CD4-positive, alpha-beta T cell treated with Interleukin-1 beta for 1 hour (primary cell): Measurements from ENCODE around the gene USP32.
"Not testable (repeated sequence)": the region's sequence is repeated elsewhere in the genome, so short reads cannot be mapped to it uniquely, and the experiment has no call there.

ENCODE experiments used
- DNase-seq, 2 donors: peaks; one replicate each; pipeline ENCODE4 v3.0.0-alpha.2; 2020 to 2022

USP32 gene

GRCh38 chr17:60371818-60372510, 20.0 kb downstream of the USP32 start:
- DNase-seq = no peak

DNA sequence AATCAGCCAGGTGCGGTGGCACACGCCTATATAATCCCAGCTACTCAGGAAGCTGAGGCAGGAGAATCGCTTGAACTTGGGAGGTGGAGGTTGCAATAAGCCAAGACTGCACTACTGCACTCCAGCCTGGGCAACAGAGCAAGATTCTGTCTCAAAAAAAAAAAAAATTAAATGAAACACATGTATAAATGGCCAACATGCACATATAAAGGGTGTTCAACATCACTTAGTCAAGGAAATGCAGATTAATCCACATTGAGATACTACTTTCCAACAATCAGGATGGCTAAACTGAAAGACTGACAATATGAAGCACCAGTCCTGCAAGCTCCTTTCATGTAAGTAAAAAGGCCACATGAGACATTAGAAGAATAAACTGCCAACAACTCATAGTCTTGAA, 20.5 kb downstream of the USP32 start:
- DNase-seq = no peak

DNA sequence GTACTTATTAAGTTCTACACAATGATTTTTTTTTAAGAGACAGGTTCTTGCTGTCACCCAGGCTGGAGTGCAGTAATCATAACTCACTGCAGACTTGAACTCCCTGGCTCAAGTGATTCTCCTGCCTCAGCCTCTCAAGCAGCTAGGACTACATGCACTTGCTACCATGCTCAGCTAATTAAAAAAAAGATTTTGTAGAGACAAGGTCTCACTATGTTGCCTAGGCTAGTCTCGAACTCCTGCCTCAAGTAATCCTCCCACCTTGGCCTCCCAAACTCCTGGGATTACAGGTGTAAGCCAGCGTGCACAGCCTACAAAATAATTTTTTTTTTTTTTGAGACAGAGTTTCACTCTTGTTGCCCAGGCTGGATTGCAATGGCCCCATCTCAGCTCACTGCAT, 22.2 kb downstream of the USP32 start:
- DNase-seq = no peak

- DNase-seq = no peak
Measured at GRCh38 chr17:60363700-60364405, 28.1 kb downstream of the USP32 start.

DNA sequence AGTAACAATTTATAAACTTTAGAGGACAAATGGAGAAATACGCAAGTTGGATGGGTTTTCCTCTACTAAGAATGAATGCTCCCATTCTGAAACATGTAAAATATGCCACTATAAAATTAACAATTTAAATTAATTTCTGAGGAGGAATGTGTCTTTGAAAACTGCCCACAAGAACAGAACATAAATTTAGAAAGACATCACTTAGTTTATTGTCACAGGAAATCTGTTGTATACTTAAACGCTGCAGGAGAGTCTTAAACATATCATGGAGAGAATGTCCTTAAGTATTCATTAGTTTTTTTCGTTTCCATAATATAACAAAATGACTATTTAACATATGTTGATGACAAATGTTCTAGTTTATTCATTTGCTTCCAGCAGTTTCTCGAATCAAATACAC, 29.6 kb downstream of the USP32 start:
- DNase-seq = no peak

DNA sequence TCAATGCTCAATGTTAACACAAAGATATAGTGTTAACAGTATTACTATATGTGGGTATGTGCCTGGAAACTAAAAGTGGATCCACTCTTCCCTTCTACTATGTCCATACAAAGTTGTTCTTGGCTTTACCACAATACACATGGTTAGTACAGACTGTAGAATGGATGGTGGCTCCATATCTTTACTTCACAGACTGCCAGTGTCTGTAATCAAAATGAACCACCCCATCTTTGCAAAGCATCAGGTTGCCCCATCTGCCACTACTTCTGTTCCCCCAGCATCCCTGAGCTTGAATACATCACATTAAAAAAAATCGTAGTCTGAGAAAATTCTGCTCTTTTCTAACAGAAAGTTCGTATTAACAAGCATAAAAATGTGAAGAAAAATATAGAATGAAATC, 30.0 kb downstream of the USP32 start:
- no peak for DNase-seq

- DNase-seq = no peak
Measured at GRCh38 chr17:60359415-60359814, 32.5 kb downstream of the USP32 start.

- DNase-seq = no peak
Measured at GRCh38 chr17:60358606-60359225, 33.2 kb downstream of the USP32 start.

DNA sequence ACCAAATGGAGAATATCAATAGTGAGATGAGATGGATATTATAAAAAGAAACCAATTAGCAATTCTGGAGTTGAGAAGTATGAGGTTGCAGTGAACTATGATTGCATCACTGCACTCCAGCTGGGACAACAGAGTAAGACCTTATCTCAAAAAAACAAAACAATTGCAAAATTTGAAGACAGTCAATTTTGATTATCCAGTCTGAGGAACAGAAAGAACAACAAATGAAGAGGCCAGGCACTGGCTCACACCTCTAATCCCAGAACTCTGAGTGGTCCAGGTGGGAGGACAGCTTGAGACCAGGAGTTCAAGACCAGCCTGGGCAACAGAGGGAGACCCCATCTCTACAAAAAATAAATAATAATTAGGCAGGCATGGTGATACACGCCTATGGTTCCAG, 35.0 kb downstream of the USP32 start:
- DNase-seq = no peak

- DNase-seq = no peak
Measured at GRCh38 chr17:60355663-60356594, 36.0 kb downstream of the USP32 start.

GRCh38 chr17:60354223-60354622, 37.7 kb downstream of the USP32 start:
- no peak for DNase-seq

DNA sequence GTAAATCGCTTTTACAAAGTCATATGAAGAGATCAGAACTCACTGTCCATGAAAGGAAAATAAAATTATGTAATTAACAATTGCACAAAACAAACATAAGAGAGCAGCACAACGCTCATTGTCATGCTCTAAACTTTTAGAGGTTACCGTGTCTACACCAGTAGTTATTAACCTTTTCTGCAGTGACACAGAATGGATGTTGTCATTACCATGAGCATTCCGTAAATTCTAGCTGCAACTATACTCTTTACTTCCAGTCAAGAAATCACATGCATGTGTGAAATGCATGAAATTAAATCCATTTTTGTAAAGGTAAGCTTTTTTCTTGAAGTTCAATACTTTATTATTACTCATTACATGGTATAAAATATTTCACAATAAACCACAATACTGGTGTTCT, 38.2 kb downstream of the USP32 start:
- DNase-seq = no peak

GRCh38 chr17:60352569-60352968, 39.4 kb downstream of the USP32 start:
- no peak for DNase-seq

DNA sequence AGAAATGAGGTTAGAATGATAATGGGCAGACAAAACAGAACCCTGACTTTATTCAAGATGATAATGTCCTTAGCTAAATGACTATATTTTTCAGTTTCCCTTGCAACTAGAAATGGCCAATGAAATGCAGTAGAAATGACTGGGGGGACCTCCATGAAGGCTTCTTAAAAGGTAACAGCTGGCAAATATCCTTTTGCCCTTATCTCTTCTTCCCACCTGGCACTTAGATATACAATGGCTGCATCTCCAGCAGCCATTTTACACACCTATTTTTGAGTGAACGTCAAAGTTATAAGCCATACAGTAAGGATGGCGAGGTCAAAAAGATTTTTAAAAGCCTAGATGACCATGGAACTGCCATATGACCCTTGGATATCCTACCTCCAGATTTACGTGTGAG, 39.9 kb downstream of the USP32 start:
- DNase-seq = no peak

DNA sequence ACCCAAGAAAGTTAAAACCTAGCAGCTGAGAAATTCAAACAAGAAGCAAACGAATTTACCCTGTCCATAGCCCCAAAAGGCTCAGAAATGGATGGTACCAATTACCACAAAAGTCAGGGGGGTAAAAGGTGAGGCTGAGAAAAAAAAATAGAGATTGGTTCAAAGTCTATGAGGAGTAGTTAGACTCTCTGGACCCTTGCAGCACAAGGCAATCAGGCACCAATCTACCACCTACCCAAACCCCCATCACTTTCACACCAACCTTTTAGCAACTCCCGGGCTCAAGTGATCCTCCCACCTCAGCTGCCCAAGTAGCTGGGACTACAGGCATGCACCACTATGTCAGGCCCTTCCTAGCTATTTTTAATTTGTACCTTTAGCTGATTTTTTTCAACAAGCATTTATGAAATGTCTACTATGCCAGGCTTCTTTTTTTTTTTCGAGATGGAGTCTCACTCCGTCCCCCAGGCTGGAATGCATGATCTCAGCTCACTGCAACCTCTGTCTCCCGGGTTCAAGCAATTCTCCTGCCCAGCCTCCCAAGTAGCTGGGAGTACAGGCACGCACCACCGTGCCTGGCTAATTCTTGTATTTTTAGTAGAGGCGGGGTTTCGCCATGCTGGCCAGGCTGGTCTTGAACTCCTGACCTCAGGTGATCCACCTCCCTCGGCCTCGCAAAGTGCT, 40.8 kb downstream of the USP32 start:
- DNase-seq = no peak

- DNase-seq = no peak
Measured at GRCh38 chr17:60348616-60349015, 43.3 kb downstream of the USP32 start.

DNA sequence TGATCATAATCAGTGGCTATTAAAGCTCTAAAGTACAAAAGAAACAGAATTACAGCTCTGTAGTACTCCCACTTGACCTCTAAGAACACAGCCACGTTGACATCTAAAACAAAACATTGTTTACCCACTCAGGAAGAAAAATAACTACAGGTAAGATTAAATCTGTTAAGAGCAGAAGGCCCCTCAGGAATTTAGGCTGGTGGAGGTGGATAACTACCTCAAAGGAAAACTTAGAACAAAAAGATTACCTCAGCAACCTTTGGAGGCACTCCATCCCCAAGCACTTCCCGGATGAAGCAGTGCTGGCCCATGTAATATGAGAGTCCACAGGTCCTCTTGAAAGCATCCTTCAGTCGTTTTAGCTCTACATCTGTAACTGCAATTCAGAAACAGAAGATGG, 46.7 kb downstream of the USP32 start:
- DNase-seq = no peak

- DNase-seq = not testable (repeated sequence)
Measured at GRCh38 chr17:60342492-60342891, 49.4 kb downstream of the USP32 start.

GRCh38 chr17:60335289-60335688, 56.6 kb downstream of the USP32 start:
- DNase-seq = no peak

- no peak for DNase-seq
Measured at GRCh38 chr17:60333628-60334031, 58.3 kb downstream of the USP32 start.

DNA sequence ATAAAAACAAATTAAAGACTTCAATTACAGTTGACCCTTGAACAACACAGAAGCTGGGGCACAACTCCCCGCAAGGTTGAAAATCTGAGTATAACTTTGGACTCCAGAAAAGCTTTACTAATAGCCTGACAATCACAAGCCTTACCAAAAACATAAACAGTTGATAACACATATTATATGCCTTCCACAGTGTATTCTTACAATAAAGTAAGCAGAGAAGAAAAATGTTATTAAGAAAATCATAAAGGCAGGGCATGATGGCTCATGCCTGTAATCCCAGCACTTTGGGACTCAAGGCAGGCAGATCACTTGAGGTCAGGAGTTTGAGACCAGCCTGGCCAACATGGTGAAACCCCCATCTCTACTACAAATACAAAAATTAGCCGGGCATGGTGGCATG, 58.9 kb downstream of the USP32 start:
- DNase-seq = not testable (repeated sequence)

DNA sequence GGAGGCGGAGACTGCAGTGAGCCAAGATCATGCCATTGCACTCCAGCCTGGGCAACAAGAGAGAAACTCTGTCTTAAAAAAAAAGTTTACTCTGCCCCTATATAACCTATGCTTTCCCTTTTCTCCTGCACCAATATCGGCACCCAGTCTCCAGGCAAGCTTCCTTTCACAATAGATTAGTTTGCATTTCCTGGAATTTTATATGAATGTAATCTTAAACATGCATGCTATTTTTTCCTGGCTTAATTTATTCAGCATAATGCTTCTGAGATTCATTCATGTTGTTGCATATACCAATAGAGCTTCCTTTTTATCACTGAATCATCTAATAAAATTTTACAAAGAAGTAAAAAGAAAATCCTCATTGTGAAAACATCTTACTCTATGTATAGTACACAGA, 59.4 kb downstream of the USP32 start:
- no peak for DNase-seq

DNA sequence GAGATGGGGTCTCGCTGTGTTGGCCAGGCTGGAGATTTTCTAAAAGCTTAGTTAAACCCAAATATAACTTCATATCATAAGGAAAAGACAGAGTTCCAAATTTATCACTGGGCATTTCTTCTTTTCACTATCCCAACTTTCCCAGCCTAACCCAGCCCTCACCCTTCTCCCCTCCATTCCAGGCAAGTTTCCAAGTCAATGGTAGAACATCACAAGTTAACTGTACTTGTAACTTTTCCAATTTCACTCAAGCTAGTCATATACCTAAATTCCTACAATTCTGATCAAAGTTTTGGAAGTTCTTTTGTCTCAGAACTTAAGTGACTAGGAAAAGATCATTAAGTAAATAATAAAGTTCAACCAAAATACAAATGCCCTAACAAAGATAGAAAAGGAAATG, 61.2 kb downstream of the USP32 start:
- no peak for DNase-seq
